GM13976 (cell line): ENCODE data around the gene ATP5F1D.

Source experiments
- DNase-seq: peaks from one replicate; pipeline ENCODE4 v3.0.0; 2012; ENCODE audit warnings: low spot score
- CTCF ChIP-seq: IDR thresholded peaks from 2 replicates; pipeline ENCODE4 v1.5.1; 2012; ENCODE audit warnings: borderline replicate concordance, mild to moderate bottlenecking; ENCODE audit not compliant: insufficient read depth; ENCODE audit errors: extremely low read depth, missing control alignments, control extremely low read depth
- in situ Hi-C: fragments of 300-500 bp; cut with MboI; formaldehyde crosslinking; loops from one replicate; pipeline ENCODE4 v1.12.0; 2022; ENCODE audit warnings: low sequenced_read_pairs, mixed read lengths, inconsistent platforms; ENCODE audit not compliant: unreplicated experiment

ATP5F1D gene

GRCh38 chr19:1210227-1210538 is 31.4 kb upstream of the ATP5F1D start:
- in situ Hi-C loops: no loop called here

DNA sequence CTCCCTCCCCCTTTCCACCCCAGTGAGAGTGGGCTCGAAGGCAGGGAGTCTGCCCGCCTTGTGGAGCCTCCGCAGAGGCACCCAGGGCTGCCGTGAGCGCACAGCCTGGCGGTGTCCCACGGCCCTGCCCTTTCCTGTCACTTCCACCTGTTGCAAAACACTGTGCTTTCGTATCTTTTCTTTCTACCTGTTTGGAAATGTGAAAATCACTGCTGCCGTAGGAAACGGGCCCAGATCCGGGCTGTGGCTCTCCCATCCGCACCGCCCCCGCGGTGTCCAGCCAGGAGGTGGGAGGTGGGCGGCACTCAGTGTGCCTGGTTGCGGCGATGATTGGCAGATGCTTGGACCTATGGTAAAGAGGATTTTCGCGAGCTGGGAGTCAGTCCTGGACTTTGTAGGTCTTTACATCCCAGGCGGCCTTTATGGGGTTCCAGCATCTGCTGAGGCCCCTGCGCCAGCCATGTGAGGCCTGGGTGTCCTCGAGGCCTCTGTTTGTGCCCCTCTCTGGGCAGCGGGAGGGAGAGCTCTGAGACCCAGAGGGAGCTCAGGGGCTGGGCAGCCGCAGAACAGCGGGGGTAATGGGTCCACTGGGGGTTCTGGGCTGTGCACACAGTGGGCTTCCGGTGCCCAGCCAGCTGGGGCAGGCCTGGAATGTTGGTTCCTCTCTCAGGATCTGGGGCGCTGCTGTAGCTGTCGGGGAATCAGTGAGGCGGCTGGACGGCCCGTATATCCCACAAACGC is 29.9 kb upstream of the ATP5F1D start:
- in situ Hi-C loops: no loop called here
- no peak for TF ChIP-seq CTCF
- DNase-seq: no peak

More at GRCh38 chr19:1210227-1210538, 31.4 kb upstream of the ATP5F1D start:
- TF ChIP-seq CTCF: no peak
- DNase-seq: no peak

GRCh38 chr19:1213391-1214286 is 27.9 kb upstream of the ATP5F1D start:
- peak; percentile 77 for DNase-seq
- no peak for TF ChIP-seq CTCF
- in situ Hi-C loops: no loop called here

- no peak for DNase-seq
- in situ Hi-C loops: no loop called here
- TF ChIP-seq CTCF: no peak
Observed at GRCh38 chr19:1214299-1214861, 27.2 kb upstream of the ATP5F1D start.

- in situ Hi-C loops: no loop called here
- no peak for TF ChIP-seq CTCF
- DNase-seq: no peak
Observed at GRCh38 chr19:1214862-1215731, 26.5 kb upstream of the ATP5F1D start.

DNA sequence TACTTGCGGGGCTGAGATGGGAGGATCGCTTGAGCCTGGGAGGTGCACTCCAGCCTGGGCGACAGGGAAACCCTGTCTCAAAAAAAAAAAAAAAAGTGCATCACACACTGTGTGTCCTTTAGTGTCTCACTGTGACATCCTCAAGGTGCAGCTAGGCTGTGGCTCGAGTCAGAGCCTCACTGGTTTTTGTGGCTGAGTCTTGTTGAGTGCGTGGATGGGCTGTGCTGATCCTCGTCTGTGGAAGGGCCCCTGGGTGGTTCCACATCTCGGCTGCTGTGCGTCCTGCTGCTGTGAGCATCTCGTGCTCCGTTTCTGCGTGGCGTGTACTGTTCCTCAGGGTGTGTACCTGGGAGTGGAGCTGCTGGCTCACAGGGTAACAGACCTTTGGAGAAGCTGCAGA is 24.8 kb upstream of the ATP5F1D start:
- in situ Hi-C loops: no loop called here
- DNase-seq: no peak
- no peak for TF ChIP-seq CTCF
